ENCODE data around the gene FAM3B.

Gene FAM3B

GRCh38 chr21:41318218-41318617 is 1.6 kb downstream of the FAM3B start:
- DNase-seq (ENCODE audit: low read depth in 2 of 2, low spot score in 1 of 2), result no peak

GRCh38 chr21:41319273-41319672 is 2.7 kb downstream of the FAM3B start:
- no peak for DNase-seq (ENCODE audit: low read depth in 2 of 2, low spot score in 1 of 2)

GRCh38 chr21:41321211-41321907 is 4.8 kb downstream of the FAM3B start:
- no peak for DNase-seq (ENCODE audit: low read depth in 2 of 2, low spot score in 1 of 2)

- DNase-seq (ENCODE audit: low read depth in 2 of 2, low spot score in 1 of 2), result no peak
These were observed 5.4 kb downstream of the FAM3B start for GRCh38 chr21:41321908-41322495.

GRCh38 chr21:41322496-41323382 is 6.1 kb downstream of the FAM3B start:
- no peak for DNase-seq (ENCODE audit: low read depth in 2 of 2, low spot score in 1 of 2)

- no peak for DNase-seq (ENCODE audit: low read depth in 2 of 2, low spot score in 1 of 2)
These were observed 8.7 kb downstream of the FAM3B start for GRCh38 chr21:41325138-41325912.

- DNase-seq (ENCODE audit: low read depth in 2 of 2, low spot score in 1 of 2), result no peak
These were observed 9.9 kb downstream of the FAM3B start for GRCh38 chr21:41326414-41327080.

- no peak for DNase-seq (ENCODE audit: low read depth in 2 of 2, low spot score in 1 of 2)
These were observed 11.2 kb downstream of the FAM3B start for GRCh38 chr21:41327753-41328152.

GRCh38 chr21:41328660-41329607 is 12.3 kb downstream of the FAM3B start:
- no peak for DNase-seq (ENCODE audit: low read depth in 2 of 2, low spot score in 1 of 2)

GRCh38 chr21:41333752-41334151 is 17.2 kb downstream of the FAM3B start:
- no peak for DNase-seq (ENCODE audit: low read depth in 2 of 2, low spot score in 1 of 2)

- no peak for DNase-seq (ENCODE audit: low read depth in 2 of 2, low spot score in 1 of 2)
These were observed 20.9 kb downstream of the FAM3B start for GRCh38 chr21:41337515-41337914.

- no peak for DNase-seq (ENCODE audit: low read depth in 2 of 2, low spot score in 1 of 2)
These were observed 21.9 kb downstream of the FAM3B start for GRCh38 chr21:41338455-41338854.

GRCh38 chr21:41342035-41342434 is 25.4 kb downstream of the FAM3B start:
- DNase-seq (ENCODE audit: low read depth in 2 of 2, low spot score in 1 of 2), result no peak

- DNase-seq (ENCODE audit: low read depth in 2 of 2, low spot score in 1 of 2), result no peak
These were observed 27.5 kb downstream of the FAM3B start for GRCh38 chr21:41344146-41344545.

GRCh38 chr21:41345356-41345755 is 28.8 kb downstream of the FAM3B start:
- no peak for DNase-seq (ENCODE audit: low read depth in 2 of 2, low spot score in 1 of 2)

- DNase-seq (ENCODE audit: low read depth in 2 of 2, low spot score in 1 of 2), result no peak
These were observed 29.5 kb downstream of the FAM3B start for GRCh38 chr21:41345934-41346685.

GRCh38 chr21:41346758-41347157 is 30.2 kb downstream of the FAM3B start:
- DNase-seq (ENCODE audit: low read depth in 2 of 2, low spot score in 1 of 2), result no peak

- DNase-seq (ENCODE audit: low read depth in 2 of 2, low spot score in 1 of 2), result no peak
These were observed 31.8 kb downstream of the FAM3B start for GRCh38 chr21:41348434-41348833.

- no peak for DNase-seq (ENCODE audit: low read depth in 2 of 2, low spot score in 1 of 2)
These were observed 32.5 kb downstream of the FAM3B start for GRCh38 chr21:41349126-41349525.

Data from stimulated activated CD8-positive, alpha-beta memory T cell treated with anti-CD3 and anti-CD28 coated beads, Interleukin-4, amount 100 ng/mL, for 4 hours (primary cell).